ENCODE results near the gene FPR3.

DNA sequence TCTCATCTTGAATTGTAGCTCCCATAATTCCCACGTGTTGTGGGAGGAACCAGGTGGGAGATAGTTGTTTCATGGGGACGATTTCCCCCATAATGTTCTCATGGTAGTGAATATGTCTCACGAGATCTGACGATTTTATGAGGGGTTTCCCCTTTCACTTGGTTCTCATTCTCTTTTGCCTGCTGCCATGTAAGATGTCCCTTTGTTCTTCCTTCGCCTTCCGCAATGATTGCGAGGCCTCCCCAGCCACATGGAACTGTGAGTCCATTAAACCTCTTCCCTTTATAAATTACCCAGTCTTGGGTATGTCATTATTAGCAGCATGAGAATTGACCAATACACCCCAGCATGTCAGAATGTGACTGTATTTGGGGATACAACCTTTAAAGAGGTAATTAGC lies 39.4 kb upstream of the FPR3 start:
- TF ChIP-seq, protein P1, sequence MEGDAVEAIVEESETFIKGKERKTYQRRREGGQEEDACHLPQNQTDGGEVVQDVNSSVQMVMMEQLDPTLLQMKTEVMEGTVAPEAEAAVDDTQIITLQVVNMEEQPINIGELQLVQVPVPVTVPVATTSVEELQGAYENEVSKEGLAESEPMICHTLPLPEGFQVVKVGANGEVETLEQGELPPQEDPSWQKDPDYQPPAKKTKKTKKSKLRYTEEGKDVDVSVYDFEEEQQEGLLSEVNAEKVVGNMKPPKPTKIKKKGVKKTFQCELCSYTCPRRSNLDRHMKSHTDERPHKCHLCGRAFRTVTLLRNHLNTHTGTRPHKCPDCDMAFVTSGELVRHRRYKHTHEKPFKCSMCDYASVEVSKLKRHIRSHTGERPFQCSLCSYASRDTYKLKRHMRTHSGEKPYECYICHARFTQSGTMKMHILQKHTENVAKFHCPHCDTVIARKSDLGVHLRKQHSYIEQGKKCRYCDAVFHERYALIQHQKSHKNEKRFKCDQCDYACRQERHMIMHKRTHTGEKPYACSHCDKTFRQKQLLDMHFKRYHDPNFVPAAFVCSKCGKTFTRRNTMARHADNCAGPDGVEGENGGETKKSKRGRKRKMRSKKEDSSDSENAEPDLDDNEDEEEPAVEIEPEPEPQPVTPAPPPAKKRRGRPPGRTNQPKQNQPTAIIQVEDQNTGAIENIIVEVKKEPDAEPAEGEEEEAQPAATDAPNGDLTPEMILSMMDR (IDR thresholded peaks at IDR 0.05): no peak
- TF ChIP-seq POLR2A (IDR thresholded peaks at IDR 0.05) (no peak), POLR2AphosphoS5 (IDR thresholded peaks at IDR 0.05; ENCODE audit: insufficient read depth in 1 of 2, low read depth in 1 of 2) (no peak)
